GM21717 (cell line): ENCODE measurements around the gene CD200.
"Not testable (repeated sequence)": the region's sequence is repeated elsewhere in the genome, so short reads cannot be mapped to it uniquely, and the experiment has no call there.

ENCODE experiments used
- ATAC-seq: cut with Tn5 transposase; IDR thresholded peaks from one replicate; pipeline ENCODE4 v1.9.1; 2021; ENCODE audit warnings: mild to moderate bottlenecking, moderate library complexity; ENCODE audit not compliant: unreplicated experiment

CD200 gene

GRCh38 chr3:112357930-112358780, 25.2 kb downstream of the CD200 start:
- ATAC-seq: no peak

GRCh38 chr3:112360561-112360960, 27.6 kb downstream of the CD200 start:
- no peak for ATAC-seq

DNA sequence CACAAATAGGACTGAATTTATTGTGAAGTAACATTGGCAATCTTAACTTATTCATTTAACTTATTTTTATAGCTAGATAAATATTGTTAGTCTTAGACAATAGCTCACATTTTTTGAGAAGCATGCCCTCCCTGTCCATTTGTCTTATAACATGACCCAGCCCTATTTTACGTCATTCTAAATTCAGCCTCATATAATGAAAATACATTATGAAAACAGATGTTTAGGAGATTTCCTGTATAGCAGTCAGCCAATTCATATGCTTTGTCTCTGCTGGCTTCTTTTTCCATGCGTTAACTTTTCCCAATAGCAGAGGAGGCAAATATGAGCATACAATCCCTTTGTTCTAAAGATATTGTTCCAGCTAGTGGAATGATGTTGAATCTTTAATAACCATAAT, 29.3 kb downstream of the CD200 start:
- no peak for ATAC-seq

DNA sequence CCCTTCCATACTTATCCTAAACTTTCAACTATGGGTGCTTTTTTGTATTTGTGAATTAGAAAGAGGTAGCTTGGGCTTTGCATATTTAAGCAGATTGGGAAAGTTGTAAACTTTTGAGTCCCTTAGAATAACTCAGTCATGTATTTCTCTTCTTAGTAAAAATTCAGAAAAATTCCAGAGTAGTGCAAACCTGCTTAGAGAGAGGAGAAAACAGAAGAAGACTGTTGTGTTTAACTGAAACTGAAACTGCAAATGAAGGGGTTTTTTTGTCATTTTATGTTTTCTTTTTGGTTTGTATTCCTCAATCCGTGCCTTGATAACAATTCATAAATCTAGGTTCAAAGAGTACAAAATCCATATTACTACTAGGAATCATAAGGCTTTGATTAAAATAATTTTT, 31.3 kb downstream of the CD200 start:
- peak; percentile 75 for ATAC-seq

DNA sequence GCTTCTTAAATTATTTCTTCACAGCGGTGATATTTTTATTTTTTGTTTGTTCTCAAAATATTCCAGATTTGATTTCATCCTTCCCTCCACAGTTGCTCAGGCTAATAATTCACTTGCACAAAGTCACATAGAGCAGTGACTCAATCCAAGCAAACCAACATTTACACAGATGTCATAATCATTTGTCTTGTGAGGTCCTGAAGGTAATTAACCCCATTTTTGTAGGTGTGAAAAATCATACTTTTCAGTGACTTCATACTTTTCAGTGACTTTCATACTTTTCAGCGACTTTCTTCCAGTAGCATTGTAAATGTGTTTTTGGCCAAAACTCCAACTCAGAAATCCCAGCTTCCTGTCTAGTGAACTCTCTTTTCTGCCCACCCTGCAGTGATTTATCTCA, 32.1 kb downstream of the CD200 start:
- no peak for ATAC-seq

DNA sequence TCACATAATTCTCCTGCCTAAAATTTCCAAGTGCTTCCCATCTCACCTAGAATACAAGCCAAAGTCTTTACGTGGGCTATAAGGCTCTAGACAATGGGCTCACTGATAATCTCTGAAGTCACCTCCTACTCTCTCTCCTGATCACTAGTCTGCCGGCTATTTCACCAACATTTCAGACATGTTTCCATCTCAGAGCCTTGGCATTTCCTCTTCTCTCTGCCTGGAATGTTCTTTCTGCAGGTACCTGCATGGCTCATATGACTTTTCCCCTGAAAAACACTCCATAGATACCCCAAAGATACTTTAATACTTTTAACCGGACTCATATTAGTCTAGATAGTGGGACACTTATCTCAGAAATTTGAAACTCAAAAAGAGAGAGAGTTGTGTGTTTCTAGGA, 32.7 kb downstream of the CD200 start:
- no peak for ATAC-seq

GRCh38 chr3:112366522-112366921, 33.6 kb downstream of the CD200 start:
- ATAC-seq: no peak

DNA sequence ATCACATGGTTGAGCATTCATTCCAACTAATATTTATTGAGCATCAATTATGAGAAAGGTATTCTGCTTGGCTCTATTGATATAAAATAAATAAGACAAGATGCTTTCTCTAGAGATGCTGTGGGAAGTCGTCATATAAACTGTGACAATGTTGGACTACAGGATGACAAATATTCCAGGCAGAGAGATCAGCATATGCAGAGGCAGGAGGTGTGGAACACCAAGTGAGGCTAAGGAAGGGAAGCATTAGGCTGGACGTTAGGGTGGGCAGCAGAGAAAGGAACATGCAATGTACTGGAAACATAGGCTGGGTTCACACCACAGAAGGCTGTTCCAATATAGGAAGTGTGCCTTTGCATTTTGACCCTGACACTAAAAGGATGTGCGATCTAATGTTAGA, 38.6 kb downstream of the CD200 start:
- no peak for ATAC-seq

DNA sequence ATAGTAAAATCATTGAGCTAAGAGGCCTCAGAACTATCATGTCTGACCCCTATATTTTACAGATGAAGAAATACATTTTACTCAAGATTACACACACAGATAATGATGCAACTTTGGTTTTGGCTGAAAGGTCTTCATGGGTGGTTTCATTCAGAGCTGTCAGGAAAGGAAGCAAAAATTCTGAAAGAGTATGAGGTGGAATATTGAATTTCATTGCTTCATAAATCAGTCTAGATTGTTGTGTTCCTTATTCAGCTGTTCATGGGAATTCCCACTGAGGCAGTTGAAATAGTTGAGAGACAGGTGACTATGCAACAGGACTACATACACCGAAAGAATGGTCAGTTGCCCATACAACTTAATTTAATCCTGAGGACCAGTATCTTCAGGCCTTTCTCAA, 39.4 kb downstream of the CD200 start:
- ATAC-seq: no peak

DNA sequence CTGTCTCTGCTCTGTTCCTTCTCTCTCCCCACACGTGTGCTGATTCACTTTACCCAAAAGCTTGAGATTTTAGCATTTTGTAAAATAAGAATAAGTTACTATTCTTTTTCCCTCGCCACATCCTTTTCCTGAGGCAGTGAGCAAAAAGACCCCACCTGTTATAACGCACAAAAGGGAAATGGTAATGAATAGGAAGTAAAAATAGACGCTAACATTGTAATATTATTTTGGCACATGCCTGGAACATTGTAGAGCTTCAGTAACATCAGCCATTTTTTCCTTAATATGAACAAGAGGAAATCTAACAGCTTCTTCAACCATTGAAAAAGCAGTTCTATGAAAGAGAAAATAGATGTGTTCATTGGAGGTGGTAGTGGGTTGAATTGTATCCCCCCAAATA, 40.5 kb downstream of the CD200 start:
- ATAC-seq: no peak

DNA sequence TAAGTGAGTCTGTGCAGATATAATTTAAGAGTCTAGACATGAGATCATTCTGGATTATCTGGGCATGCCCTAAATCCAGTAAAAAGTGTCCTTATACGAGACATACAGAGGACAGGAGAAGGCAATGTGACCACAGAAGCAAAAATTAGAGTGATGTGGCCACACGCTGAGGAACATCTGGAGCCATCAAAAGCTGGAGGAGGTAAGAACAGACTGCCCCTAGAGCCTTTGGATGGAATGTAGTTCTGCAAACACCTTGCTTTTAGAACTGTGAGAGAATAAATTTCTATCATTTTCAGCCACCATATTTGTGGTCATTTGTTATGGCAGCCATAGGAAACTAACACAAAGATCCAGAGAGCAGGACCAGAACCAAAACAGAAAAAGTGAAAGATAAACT, 41.0 kb downstream of the CD200 start:
- no peak for ATAC-seq

DNA sequence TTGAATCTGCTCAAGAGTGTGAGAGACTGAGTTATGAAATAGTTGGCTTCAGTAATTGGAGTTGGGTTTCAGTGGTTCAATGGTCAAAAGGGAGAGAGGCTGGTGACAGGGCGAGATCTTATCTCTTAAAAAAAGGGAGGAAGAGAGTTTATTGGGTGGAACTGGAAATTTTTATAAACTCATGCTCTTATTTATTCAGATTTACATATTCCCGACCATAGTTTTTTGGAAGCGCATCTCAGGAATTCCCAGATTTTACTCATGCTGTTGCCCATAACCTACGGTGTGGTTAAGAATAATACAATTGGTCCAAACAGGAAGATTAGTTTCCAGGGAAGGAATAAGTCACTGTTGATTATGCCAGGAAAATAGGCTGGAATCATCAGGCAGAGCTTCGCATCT, 41.4 kb downstream of the CD200 start:
- no peak for ATAC-seq

GRCh38 chr3:112375117-112375516, 42.2 kb downstream of the CD200 start:
- ATAC-seq: no peak

- ATAC-seq: no peak
Observed at GRCh38 chr3:112376241-112376911, 43.4 kb downstream of the CD200 start.

DNA sequence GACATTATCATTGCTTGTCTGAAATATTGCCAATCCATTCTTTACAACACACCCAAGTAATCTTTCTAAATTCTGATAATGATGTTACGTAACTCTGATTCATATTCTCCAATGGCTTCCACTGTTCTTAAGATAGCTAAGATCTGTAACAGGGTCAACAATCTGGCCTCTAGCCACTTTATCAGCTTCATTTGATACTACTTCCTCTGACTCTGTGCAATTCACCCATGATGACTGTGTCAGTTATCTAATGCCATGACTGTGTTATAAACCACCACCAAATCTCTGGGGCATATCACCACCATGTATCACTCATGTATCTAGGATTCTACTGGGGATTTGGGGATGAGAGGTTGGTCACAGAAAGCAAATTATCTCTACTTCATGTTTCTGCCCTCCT, 44.0 kb downstream of the CD200 start:
- no peak for ATAC-seq

- ATAC-seq: no peak
Observed at GRCh38 chr3:112377568-112378071, 44.7 kb downstream of the CD200 start.

DNA sequence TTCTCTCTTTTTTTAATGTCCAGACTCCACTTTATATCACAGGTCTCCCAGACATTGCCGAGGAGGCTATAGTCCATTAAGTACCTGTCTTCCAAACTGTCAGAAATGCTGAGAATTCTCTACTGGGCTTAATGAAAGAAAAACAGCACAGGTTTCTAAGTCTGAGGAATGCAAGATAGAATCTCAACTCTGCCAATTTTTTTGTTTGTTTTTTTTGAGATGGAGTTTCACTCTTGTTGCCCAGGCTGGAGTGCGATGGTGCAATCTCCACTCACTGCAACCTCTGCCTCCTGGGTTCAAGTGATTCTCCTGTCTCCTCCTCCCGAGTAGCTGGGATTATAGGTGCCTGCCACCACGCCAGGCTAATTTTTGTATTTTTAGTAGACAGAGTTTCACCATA, 45.4 kb downstream of the CD200 start:
- not testable (repeated sequence) for ATAC-seq

- no peak for ATAC-seq
Observed at GRCh38 chr3:112379020-112379690, 46.2 kb downstream of the CD200 start.

DNA sequence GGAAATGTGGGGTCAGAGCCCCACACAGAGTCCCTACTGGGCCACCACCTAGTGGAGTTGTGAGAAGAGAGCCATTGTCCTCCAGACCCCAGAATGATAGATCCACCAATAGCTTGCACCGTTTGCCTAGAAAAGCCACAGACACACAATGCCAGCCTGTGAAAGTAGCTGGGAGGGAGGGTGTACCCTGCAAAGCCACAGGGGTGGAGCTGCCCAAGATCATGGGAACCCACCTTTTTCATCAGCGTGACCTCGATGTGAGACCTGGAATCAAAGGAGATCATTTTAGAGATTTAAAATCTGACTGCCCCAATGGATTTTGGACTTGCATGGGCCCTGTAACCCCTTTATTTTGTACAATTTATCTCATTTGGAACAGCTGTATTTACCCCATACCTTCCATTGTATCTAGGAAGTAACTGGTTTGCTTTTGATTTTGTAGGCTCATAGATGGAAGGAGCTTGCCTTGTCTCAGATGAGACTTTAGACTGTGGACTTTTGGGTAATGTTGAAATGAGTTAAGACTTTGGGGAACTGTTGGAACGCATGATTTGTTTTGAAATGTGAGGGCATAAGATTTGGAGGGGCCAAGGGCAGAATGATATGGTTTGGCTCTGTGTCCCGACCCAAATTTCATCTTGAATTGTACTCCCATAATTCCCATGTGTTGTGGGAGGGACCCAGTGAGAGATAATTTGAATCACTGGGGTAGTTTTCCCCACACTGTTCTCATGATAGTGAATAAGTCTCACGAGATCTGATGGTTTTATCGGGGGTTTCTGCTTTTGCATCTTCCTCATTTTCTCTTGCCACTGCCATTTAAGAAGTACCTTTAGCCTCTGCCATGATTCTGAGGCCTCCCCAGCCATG, 49.0 kb downstream of the CD200 start:
- ATAC-seq: no peak

GRCh38 chr3:112382543-112383160, 49.7 kb downstream of the CD200 start:
- no peak for ATAC-seq
